DND-41 (cell line): Measurements from ENCODE around the gene AP2S1.

Experiments used
- CTCF ChIP-seq: IDR thresholded peaks from 2 replicates; pipeline ENCODE4 v1.5.1; 2012; ENCODE audit warnings: borderline replicate concordance, low read length, moderate library complexity, mild to moderate bottlenecking; ENCODE audit not compliant: poor library complexity, severe bottlenecking; ENCODE audit errors: extremely low read depth
- EZH2 ChIP-seq: IDR thresholded peaks from 3 replicates; pipeline ENCODE4 v1.6.1; 2012; ENCODE audit warnings: borderline replicate concordance, low read depth, mild to moderate bottlenecking, moderate library complexity, low read length, inconsistent platforms; ENCODE audit not compliant: severe bottlenecking

GRCh38 chr19:46898731-46899130 lies 48.1 kb upstream of the AP2S1 start:
- TF ChIP-seq CTCF = no peak
- TF ChIP-seq EZH2 = no peak
